Smooth muscle cell (in vitro differentiated cells): ENCODE results near the gene GPR68. TPM values are rescaled to one million over a fixed set of nuclear protein-coding genes. Genes with fewer than 3 reads are reported as not detected.

Source experiments
- DNase-seq: peaks from one replicate; lab custom pipeline; 2025; ENCODE audit not compliant: unreplicated experiment; lab: John Stamatoyannopoulos, UW
- H2AFZ ChIP-seq: fragments of 200-600 bp; sonication (generic); 2 replicates; pipeline ENCODE4 v1.6.0; 2016; ENCODE audit warnings: antibody characterized with exemption, low read depth, mild to moderate bottlenecking
- H3F3A ChIP-seq: fragments of 200-600 bp; sonication (generic); 2 replicates; pipeline ENCODE4 v1.6.0; 2017; ENCODE audit warnings: antibody characterized with exemption, low read depth
- H3K27ac ChIP-seq: fragments of 200-600 bp; sonication (generic); 2 replicates; pipeline ENCODE4 v1.5.1; 2016; ENCODE audit warnings: low read depth, mild to moderate bottlenecking
- H3K27me3 ChIP-seq: fragments of 200-600 bp; sonication (generic); 2 replicates; pipeline ENCODE4 v1.6.1; 2016; ENCODE audit warnings: low read depth, mild to moderate bottlenecking
- H3K36me3 ChIP-seq: fragments of 200-600 bp; sonication (generic); 2 replicates; pipeline ENCODE4 v1.5.1; 2016; ENCODE audit warnings: low read depth
- H3K4me1 ChIP-seq: fragments of 200-600 bp; sonication (generic); 2 replicates; pipeline ENCODE4 v1.5.1; 2016; ENCODE audit warnings: low read depth
- H3K4me2 ChIP-seq: fragments of 200-600 bp; sonication (generic); 2 replicates; pipeline ENCODE4 v1.6.0; 2016; ENCODE audit warnings: mild to moderate bottlenecking
- H3K4me3 ChIP-seq: fragments of 200-600 bp; sonication (generic); 2 replicates; pipeline ENCODE4 v1.5.1; 2016; ENCODE audit warnings: mild to moderate bottlenecking
- H3K79me2 ChIP-seq: fragments of 200-600 bp; sonication (generic); 2 replicates; pipeline ENCODE4 v1.6.0; 2016; ENCODE audit warnings: low read depth, mild to moderate bottlenecking
- H3K9ac ChIP-seq: fragments of 200-600 bp; sonication (generic); 2 replicates; pipeline ENCODE4 v1.6.0; 2016; ENCODE audit warnings: low read depth
- H3K9me3 ChIP-seq: fragments of 200-600 bp; sonication (generic); replicated peaks from 2 replicates; pipeline ENCODE4 v1.5.1; 2016; ENCODE audit warnings: low read depth
- H4K20me1 ChIP-seq: fragments of 200-600 bp; sonication (generic); 2 replicates; pipeline ENCODE4 v1.6.0; 2016; ENCODE audit warnings: low read depth
- WGBS: methylation state at CpG from one replicate; pipeline ENCODE4 v1.1.7; 2016; ENCODE audit warnings: low lambda C conversion rate; 5-methylcytosine and 5-hydroxymethylcytosine counted together
- polyA plus RNA-seq: library from polyadenylated mRNA; unstranded; fragments of >200 nt; fragmentation: Nextera tagmentation; extraction: Ambion mirVana; gene quantifications from 2 replicates; pipeline ENCODE4 v1.2.1, GENCODE V29; 2016
- total RNA-seq: library from RNA; depleted of rRNA; stranded (reverse); fragments of >200 nt; gene quantifications from 2 replicates; pipeline ENCODE4 v1.2.3, GENCODE V29; 2014
- TF ChIP-seq, protein P1 (sequence below): fragments of 200-600 bp; sonication (generic); IDR thresholded peaks from 2 replicates; pipeline ENCODE4 v1.5.1; 2017; ENCODE audit warnings: borderline replicate concordance, mild to moderate bottlenecking, antibody characterized with exemption; ENCODE audit not compliant: insufficient read depth, poor library complexity, severe bottlenecking

The GPR68 gene
- total and polyA plus RNA-seq, 2 experiments from 2014 or later, result 3.2 to 4.4 TPM

DNA sequence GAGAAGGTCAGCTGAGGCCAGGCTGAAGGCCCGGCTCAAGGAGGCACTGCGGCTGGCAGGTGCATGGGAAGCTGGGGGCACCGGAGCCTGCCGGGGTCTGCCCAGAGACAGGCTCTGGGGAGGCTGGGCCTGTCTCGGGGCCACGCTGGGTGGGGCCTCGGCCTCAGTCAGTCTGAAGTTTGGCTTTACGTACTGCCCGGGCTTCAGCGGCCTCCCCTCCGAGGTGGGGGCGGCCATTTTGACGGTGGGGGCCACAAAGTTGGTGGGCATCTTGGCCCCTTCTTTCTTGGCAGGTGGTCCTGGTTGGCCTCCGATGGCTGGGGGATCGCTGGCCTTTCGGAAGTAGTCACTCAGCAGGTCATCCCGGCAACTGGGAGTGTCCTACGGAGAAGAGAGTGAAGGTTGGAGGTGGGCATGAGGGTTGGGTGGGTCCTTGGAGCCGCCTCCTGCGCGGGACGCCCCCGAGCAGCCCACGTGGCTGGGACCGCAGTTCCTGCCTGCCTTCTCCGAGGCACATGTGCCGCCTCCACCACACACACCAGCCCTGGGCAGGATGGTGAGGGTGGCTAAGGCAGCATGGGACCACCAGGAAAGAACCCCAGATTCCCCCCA, 28.9 kb upstream of the GPR68 start:
- H3K4me2 ChIP-seq, result no peak overlapping the region
- H3K4me3 ChIP-seq, result no peak overlapping the region
- H3K9ac ChIP-seq, result no peak overlapping the region
- no peaks in the 10 kb centered on the region for H3K27me3 ChIP-seq
- WGBS, result 98% methylated on average over 27 of the region's 27 CpGs
- H3K27ac ChIP-seq, result no peak overlapping the region
- H4K20me1 ChIP-seq, result no peaks in the 10 kb centered on the region
- no peaks in the 10 kb centered on the region for H3K36me3 ChIP-seq
- H3K79me2 ChIP-seq, result no peaks in the 10 kb centered on the region
- H3F3A ChIP-seq, result no peaks in the 10 kb centered on the region
- H3K9me3 ChIP-seq, result no peaks in the 10 kb centered on the region
- H2AFZ ChIP-seq, result no peak overlapping the region
- TF ChIP-seq, protein P1, sequence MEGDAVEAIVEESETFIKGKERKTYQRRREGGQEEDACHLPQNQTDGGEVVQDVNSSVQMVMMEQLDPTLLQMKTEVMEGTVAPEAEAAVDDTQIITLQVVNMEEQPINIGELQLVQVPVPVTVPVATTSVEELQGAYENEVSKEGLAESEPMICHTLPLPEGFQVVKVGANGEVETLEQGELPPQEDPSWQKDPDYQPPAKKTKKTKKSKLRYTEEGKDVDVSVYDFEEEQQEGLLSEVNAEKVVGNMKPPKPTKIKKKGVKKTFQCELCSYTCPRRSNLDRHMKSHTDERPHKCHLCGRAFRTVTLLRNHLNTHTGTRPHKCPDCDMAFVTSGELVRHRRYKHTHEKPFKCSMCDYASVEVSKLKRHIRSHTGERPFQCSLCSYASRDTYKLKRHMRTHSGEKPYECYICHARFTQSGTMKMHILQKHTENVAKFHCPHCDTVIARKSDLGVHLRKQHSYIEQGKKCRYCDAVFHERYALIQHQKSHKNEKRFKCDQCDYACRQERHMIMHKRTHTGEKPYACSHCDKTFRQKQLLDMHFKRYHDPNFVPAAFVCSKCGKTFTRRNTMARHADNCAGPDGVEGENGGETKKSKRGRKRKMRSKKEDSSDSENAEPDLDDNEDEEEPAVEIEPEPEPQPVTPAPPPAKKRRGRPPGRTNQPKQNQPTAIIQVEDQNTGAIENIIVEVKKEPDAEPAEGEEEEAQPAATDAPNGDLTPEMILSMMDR, result no peak
- H3K4me1 ChIP-seq, result no peaks in the 10 kb centered on the region
- no peak for DNase-seq

DNA sequence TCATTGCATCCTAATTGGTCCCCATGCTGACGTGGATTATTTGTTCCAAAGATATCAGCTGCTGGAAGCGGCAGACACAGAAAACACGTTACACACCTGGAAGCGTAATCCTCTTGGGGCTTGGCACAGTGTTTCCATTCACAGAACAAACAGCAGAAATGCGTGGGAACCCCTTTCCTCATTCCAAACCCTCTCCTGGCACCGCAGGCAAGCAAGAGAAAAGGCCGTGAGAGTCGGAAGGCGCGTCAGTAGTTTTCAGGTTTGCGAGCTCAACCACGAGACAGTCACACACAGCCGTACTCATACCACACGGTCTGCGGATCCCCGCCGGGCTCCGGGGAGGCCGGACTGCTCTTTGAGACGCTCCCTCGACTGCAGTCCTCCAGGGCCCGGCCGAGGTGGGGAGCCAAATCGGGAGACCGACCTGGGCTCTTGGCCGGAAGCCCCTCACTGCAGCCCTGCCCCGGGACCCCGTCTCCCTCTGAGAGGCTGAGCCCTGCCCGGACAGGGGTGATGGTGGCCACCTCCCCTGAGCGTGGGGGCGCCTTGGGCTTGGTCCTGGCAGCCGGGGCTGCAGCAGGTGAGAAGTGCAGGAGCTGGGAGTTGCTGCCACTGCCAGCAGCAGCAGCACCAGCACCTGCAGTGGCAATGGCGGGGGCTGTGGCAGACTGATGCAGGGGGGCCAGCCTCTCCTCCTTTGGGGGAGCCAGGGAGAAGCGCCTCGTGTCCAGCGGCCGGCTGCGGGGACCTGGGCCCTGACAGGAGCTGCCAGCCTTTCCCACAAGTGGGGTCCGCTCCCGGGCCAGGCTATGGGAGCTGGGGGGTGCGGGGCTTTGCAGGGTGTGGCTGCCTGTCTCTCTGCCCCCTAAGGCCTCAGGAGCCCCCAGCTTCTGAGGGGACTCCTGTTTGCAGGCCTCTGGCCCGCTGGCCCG, 28.1 kb upstream of the GPR68 start:
- H2AFZ ChIP-seq, result no peak overlapping the region
- 93% methylated on average over 43 of the region's 43 CpGs for WGBS

DNA sequence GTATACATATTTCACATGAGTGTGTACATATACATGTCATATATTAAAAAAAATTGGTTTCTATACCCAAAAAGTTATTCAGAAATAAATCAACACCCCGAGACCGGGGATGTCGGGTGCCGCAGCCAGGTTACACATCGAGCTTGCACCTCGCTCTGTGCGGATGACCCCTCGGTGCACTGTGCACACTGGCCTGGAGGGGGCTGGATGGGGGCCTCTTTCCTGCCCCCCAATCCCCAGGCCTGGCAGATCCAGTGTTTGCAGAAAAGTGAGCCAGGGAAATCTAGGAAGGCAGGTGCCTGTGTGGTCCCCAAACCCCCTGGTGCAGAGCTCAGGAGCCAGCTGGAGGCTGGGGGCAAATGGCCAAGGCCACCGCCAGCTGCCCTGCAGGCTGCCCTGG, 27.1 kb upstream of the GPR68 start:
- H3K27ac ChIP-seq, result no peak overlapping the region
- DNase-seq, result no peak
- H3F3A ChIP-seq, result no peaks in the 10 kb centered on the region
- no peaks in the 10 kb centered on the region for H3K4me1 ChIP-seq
- H3K9ac ChIP-seq, result no peak overlapping the region
- H3K9me3 ChIP-seq, result no peaks in the 10 kb centered on the region
- 98% methylated on average over 9 of the region's 9 CpGs for WGBS
- H3K79me2 ChIP-seq, result no peaks in the 10 kb centered on the region
- H3K27me3 ChIP-seq, result no peaks in the 10 kb centered on the region
- TF ChIP-seq, protein P1, result no peak
- no peaks in the 10 kb centered on the region for H3K36me3 ChIP-seq
- no peak overlapping the region for H3K4me3 ChIP-seq
- no peak overlapping the region for H2AFZ ChIP-seq
- H3K4me2 ChIP-seq, result no peak overlapping the region
- H4K20me1 ChIP-seq, result no peaks in the 10 kb centered on the region

More for the DNA sequence above, 28.1 kb upstream of the GPR68 start:
- Histone ChIP-seq H3K9me3 (no peaks in the 10 kb centered on the region), H3K27ac (no peak overlapping the region), H3F3A (no peaks in the 10 kb centered on the region), H3K9ac (no peak overlapping the region), H3K4me3 (no peak overlapping the region), H3K4me1 (no peaks in the 10 kb centered on the region), H3K79me2 (no peaks in the 10 kb centered on the region), H3K27me3 (no peaks in the 10 kb centered on the region), H4K20me1 (no peaks in the 10 kb centered on the region), H3K36me3 (no peaks in the 10 kb centered on the region), H3K4me2 (no peak overlapping the region)
- DNase-seq, result no peak
- TF ChIP-seq, protein P1, result no peak
